Mononuclear cell (primary cell): ENCODE data around the gene DACH1. TPM values are rescaled to one million over a fixed set of nuclear protein-coding genes. Genes with fewer than 3 reads are reported as not detected.

Source experiments
- H3K27me3 ChIP-seq: 2 replicates; pipeline ENCODE4 v1.6.0; 2011; ENCODE audit warnings: low read length, control low read depth; ENCODE audit not compliant: insufficient read depth
- H3K4me1 ChIP-seq: 2 replicates; pipeline ENCODE4 v1.5.1; 2011; ENCODE audit warnings: mild to moderate bottlenecking, low read length, control low read depth; ENCODE audit not compliant: insufficient read depth
- H3K4me3 ChIP-seq: 2 replicates; pipeline ENCODE4 v1.5.1; 2011; ENCODE audit warnings: mild to moderate bottlenecking, low read length, moderate library complexity
- H3K9me3 ChIP-seq: 2 replicates; pipeline ENCODE4 v1.5.1; 2011; ENCODE audit warnings: low read depth, mild to moderate bottlenecking, control low read depth, low read length
- total RNA-seq: library from RNA; depleted of rRNA; stranded (reverse); fragments of >200 nt; gene quantifications from one replicate; pipeline ENCODE4 v1.2.3, GENCODE V29; 2012

Gene DACH1
- total RNA-seq, 1 donor: 0.42 TPM

- Histone ChIP-seq H3K27me3 (no peaks in the 10 kb centered on the region), H3K4me1 (no peaks in the 10 kb centered on the region), H3K4me3 (no peak overlapping the region), H3K9me3 (no peaks in the 10 kb centered on the region)
Observed at GRCh38 chr13:71492346-71492871, 374.6 kb downstream of the DACH1 start.

- H3K4me3 ChIP-seq: no peak overlapping the region
- no peaks in the 10 kb centered on the region for H3K9me3 ChIP-seq
- no peaks in the 10 kb centered on the region for H3K27me3 ChIP-seq
- no peaks in the 10 kb centered on the region for H3K4me1 ChIP-seq
Observed at GRCh38 chr13:71491010-71491409, 376.0 kb downstream of the DACH1 start.

- Histone ChIP-seq H3K27me3 (no peaks in the 10 kb centered on the region), H3K9me3 (no peaks in the 10 kb centered on the region), H3K4me3 (no peak overlapping the region), H3K4me1 (no peaks in the 10 kb centered on the region)
Observed at GRCh38 chr13:71489041-71489440, 378.0 kb downstream of the DACH1 start.

GRCh38 chr13:71488201-71488600, 378.8 kb downstream of the DACH1 start:
- Histone ChIP-seq H3K9me3 (no peaks in the 10 kb centered on the region), H3K4me3 (no peak overlapping the region), H3K4me1 (no peaks in the 10 kb centered on the region), H3K27me3 (no peaks in the 10 kb centered on the region)

GRCh38 chr13:71485913-71486312, 381.1 kb downstream of the DACH1 start:
- H3K4me3 ChIP-seq: no peak overlapping the region
- no peaks in the 10 kb centered on the region for H3K27me3 ChIP-seq
- H3K9me3 ChIP-seq: no peaks in the 10 kb centered on the region
- no peaks in the 10 kb centered on the region for H3K4me1 ChIP-seq

- Histone ChIP-seq H3K27me3 (no peaks in the 10 kb centered on the region), H3K9me3 (no peaks in the 10 kb centered on the region), H3K4me3 (no peak overlapping the region), H3K4me1 (no peaks in the 10 kb centered on the region)
Observed at GRCh38 chr13:71483733-71484132, 383.3 kb downstream of the DACH1 start.

- no peaks in the 10 kb centered on the region for H3K27me3 ChIP-seq
- no peak overlapping the region for H3K4me3 ChIP-seq
Observed at GRCh38 chr13:71481501-71481900, 385.5 kb downstream of the DACH1 start.

GRCh38 chr13:71481046-71481445, 386.0 kb downstream of the DACH1 start:
- no peaks in the 10 kb centered on the region for H3K4me1 ChIP-seq
- H3K9me3 ChIP-seq: no peaks in the 10 kb centered on the region
- no peak overlapping the region for H3K4me3 ChIP-seq
- no peaks in the 10 kb centered on the region for H3K27me3 ChIP-seq

More at GRCh38 chr13:71481501-71481900, 385.5 kb downstream of the DACH1 start:
- no peaks in the 10 kb centered on the region for H3K9me3 ChIP-seq
- no peaks in the 10 kb centered on the region for H3K4me1 ChIP-seq

- Histone ChIP-seq H3K27me3 (no peaks in the 10 kb centered on the region), H3K9me3 (no peaks in the 10 kb centered on the region), H3K4me1 (no peaks in the 10 kb centered on the region), H3K4me3 (no peak overlapping the region)
Observed at GRCh38 chr13:71477735-71478134, 389.3 kb downstream of the DACH1 start.

GRCh38 chr13:71474936-71475335, 392.1 kb downstream of the DACH1 start:
- Histone ChIP-seq H3K9me3 (no peaks in the 10 kb centered on the region), H3K27me3 (no peaks in the 10 kb centered on the region), H3K4me3 (no peak overlapping the region), H3K4me1 (no peaks in the 10 kb centered on the region)

GRCh38 chr13:71469626-71470025, 397.4 kb downstream of the DACH1 start:
- Histone ChIP-seq H3K27me3 (no peaks in the 10 kb centered on the region), H3K9me3 (no peaks in the 10 kb centered on the region), H3K4me3 (no peak overlapping the region), H3K4me1 (no peaks in the 10 kb centered on the region)

GRCh38 chr13:71464686-71465085, 402.3 kb downstream of the DACH1 start:
- Histone ChIP-seq H3K4me3 (no peak overlapping the region), H3K27me3 (no peaks in the 10 kb centered on the region), H3K4me1 (no peaks in the 10 kb centered on the region), H3K9me3 (no peaks in the 10 kb centered on the region)

- H3K4me3 ChIP-seq: no peak overlapping the region
- no peaks in the 10 kb centered on the region for H3K27me3 ChIP-seq
- no peaks in the 10 kb centered on the region for H3K4me1 ChIP-seq
- H3K9me3 ChIP-seq: no peaks in the 10 kb centered on the region
Observed at GRCh38 chr13:71461892-71462291, 405.1 kb downstream of the DACH1 start.

- H3K27me3 ChIP-seq: no peaks in the 10 kb centered on the region
Observed at GRCh38 chr13:71460211-71460610, 406.8 kb downstream of the DACH1 start.

GRCh38 chr13:71459708-71460107, 407.3 kb downstream of the DACH1 start:
- Histone ChIP-seq H3K27me3 (no peaks in the 10 kb centered on the region), H3K4me1 (no peaks in the 10 kb centered on the region), H3K9me3 (no peaks in the 10 kb centered on the region), H3K4me3 (no peak overlapping the region)

More at GRCh38 chr13:71460211-71460610, 406.8 kb downstream of the DACH1 start:
- H3K9me3 ChIP-seq: no peaks in the 10 kb centered on the region
- no peaks in the 10 kb centered on the region for H3K4me1 ChIP-seq
- no peak overlapping the region for H3K4me3 ChIP-seq

- Histone ChIP-seq H3K4me1 (no peaks in the 10 kb centered on the region), H3K27me3 (no peaks in the 10 kb centered on the region), H3K4me3 (no peak overlapping the region), H3K9me3 (no peaks in the 10 kb centered on the region)
Observed at GRCh38 chr13:71457645-71458044, 409.4 kb downstream of the DACH1 start.
